Lower lobe of right lung (tissue), 2 donors: ENCODE measurements around the gene PELI2. TPM values are rescaled to one million over a fixed set of nuclear protein-coding genes. Genes with fewer than 3 reads are reported as not detected.
A peak's percentile ranks its signal among the peaks of the same experiment; 100 is the strongest.

ENCODE experiments used
- ATAC-seq, 2 donors: fragments of 200-7000 bp; cut with Tn5 transposase; one replicate each; pipeline ENCODE4 v1.9.1; 2020 to 2022; ENCODE audit warnings: mild to moderate bottlenecking in 2 of 2, moderate library complexity in 2 of 2
- DNase-seq: peaks from one replicate; pipeline ENCODE4 v3.0.0-alpha.2; 2020
- H3K27ac ChIP-seq: fragments of 200-600 bp; one replicate; pipeline ENCODE4 v1.8.0; 2022
- H3K27me3 ChIP-seq: fragments of 200-600 bp; one replicate; pipeline ENCODE4 v1.8.0; 2022; ENCODE audit warnings: low read depth
- H3K36me3 ChIP-seq: fragments of 200-600 bp; one replicate; pipeline ENCODE4 v1.8.0; 2022; ENCODE audit warnings: mild to moderate bottlenecking
- H3K4me1 ChIP-seq: fragments of 200-600 bp; one replicate; pipeline ENCODE4 v1.8.0; 2022
- H3K4me3 ChIP-seq: fragments of 200-600 bp; one replicate; pipeline ENCODE4 v1.8.0; 2022; ENCODE audit warnings: mild to moderate bottlenecking
- H3K9me3 ChIP-seq: fragments of 200-600 bp; one replicate; pipeline ENCODE4 v1.8.0; 2022
- intact Hi-C: fragments of 100-400 bp; cut with DNase I; formaldehyde crosslinking; loops from one replicate; pipeline ENCODE4 v1.11.0; 2022
- long read RNA-seq: library from polyadenylated mRNA; unstranded; transcript quantifications from one replicate; pipeline ENCODE4 v2.0.0, GENCODE V29; 2021
- total RNA-seq: library from RNA; stranded (reverse); fragmentation: NEBNext Ultra II Directional; extraction: Animal tissue kit (Norgen Biotek cat#: 25700); gene quantifications from one replicate; pipeline ENCODE4 v1.2.1, GENCODE V29; 2021
- TF ChIP-seq, protein P1 (sequence below): fragments of 200-600 bp; IDR thresholded peaks from one replicate; pipeline ENCODE4 v1.8.0; 2022; ENCODE audit warnings: antibody characterized with exemption, mild to moderate bottlenecking
- donor health status: DM: no; HTN: yes; CAD: no; lungs with severe emphysema.

Gene PELI2, protein sequence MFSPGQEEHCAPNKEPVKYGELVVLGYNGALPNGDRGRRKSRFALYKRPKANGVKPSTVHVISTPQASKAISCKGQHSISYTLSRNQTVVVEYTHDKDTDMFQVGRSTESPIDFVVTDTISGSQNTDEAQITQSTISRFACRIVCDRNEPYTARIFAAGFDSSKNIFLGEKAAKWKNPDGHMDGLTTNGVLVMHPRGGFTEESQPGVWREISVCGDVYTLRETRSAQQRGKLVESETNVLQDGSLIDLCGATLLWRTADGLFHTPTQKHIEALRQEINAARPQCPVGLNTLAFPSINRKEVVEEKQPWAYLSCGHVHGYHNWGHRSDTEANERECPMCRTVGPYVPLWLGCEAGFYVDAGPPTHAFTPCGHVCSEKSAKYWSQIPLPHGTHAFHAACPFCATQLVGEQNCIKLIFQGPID
- total RNA-seq: 22.2 TPM
- long read RNA-seq, full-length matches to known transcripts: 7 of 14 reads
- long read RNA-seq, partial matches to known transcripts: 5 of 14 reads
- long read RNA-seq, other reads (novel, unspliced or antisense): 2 of 14 reads

GRCh38 chr14:56117765-56118610, at the start of gene PELI2:
Gene PELI2, plus strand, starts transcription at chr14:56118411. Its CDS starts 250 bp downstream, at chr14:56118661.
- peak; percentile 87 to 94 for ATAC-seq
- Histone ChIP-seq H3K4me3 (peak within 1 kb of the TSS; percentile 79), H3K4me1 (peaks cover 16% of the 10 kb centered on the region), H3K9me3 (no peaks in the 10 kb centered on the region), H3K27me3 (no peaks in the 10 kb centered on the region), H3K36me3 (no peaks in the 10 kb centered on the region), H3K27ac (peak within 1 kb of the TSS; percentile 90)
- intact Hi-C loops: no loop called here
- TF ChIP-seq, protein P1, sequence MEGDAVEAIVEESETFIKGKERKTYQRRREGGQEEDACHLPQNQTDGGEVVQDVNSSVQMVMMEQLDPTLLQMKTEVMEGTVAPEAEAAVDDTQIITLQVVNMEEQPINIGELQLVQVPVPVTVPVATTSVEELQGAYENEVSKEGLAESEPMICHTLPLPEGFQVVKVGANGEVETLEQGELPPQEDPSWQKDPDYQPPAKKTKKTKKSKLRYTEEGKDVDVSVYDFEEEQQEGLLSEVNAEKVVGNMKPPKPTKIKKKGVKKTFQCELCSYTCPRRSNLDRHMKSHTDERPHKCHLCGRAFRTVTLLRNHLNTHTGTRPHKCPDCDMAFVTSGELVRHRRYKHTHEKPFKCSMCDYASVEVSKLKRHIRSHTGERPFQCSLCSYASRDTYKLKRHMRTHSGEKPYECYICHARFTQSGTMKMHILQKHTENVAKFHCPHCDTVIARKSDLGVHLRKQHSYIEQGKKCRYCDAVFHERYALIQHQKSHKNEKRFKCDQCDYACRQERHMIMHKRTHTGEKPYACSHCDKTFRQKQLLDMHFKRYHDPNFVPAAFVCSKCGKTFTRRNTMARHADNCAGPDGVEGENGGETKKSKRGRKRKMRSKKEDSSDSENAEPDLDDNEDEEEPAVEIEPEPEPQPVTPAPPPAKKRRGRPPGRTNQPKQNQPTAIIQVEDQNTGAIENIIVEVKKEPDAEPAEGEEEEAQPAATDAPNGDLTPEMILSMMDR: no peak
- DNase-seq: peak; percentile 89

DNA sequence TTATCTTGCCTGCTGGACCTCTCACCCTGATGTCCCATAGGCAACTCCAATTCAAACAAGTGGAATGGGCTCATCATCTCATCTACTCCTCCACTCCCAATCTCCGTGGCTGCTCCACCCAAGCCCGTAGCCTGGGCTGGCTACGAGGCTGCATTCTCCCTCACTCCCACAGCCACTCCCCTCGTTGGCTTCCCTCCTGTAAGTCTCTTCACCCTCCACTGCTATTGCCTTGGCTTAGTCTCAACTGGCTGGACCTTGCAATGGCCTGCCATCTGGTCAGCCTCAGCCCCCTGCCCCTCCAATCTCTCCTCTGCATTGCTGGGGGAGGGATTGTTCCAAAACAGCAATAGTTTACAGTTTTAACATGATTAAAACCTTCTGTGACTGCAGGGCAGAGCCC, 44.4 kb upstream of the PELI2 start:
- TF ChIP-seq, protein P1: no peak
- intact Hi-C loops: no loop called here
- peak; percentile 12 to 74 for ATAC-seq
- no peak overlapping the region for H3K27ac ChIP-seq
- no peaks in the 10 kb centered on the region for H3K27me3 ChIP-seq
- no peak overlapping the region for H3K4me3 ChIP-seq
- H3K4me1 ChIP-seq: no peaks in the 10 kb centered on the region
- no peaks in the 10 kb centered on the region for H3K36me3 ChIP-seq
- no peak for DNase-seq
- H3K9me3 ChIP-seq: no peaks in the 10 kb centered on the region

DNA sequence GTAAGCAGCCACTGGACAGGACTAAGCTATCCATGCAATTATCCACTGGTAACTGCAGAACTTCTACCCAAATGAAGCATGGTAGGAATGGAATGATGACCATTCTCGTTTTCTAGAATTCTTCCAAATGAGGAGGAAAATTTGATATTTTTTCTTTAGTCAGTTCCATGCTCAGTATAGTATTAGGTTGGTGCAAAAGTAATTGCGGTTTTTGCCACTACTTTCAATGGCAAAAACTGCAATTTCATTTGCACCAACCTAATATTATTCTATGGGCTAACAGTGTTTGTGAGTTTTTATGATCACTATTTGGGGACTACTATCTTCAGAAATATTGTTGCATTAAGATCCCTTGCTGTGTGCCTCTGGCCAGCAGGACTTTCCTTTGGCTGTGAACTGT, 42.9 kb upstream of the PELI2 start:
- no peak for ATAC-seq
- intact Hi-C loops: no loop called here

DNA sequence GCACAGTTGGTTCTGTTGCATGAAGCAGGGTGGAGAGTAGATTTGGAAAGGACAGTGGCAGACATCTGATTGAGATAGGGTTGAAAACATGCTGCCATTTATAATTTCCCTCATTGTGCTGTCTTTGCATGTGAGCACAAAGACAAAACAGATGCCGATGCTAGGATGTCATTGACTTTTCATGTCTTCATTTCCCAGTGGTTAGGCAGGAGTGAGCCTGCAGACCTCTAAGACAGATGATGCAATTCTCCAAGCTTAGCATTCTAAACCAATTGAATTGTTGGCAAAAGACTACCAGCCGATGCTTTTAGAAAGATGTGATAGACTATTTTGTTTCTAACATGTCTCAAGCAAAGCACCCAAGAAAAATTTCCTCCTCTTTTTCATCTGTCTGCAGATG, 37.1 kb upstream of the PELI2 start:
- TF ChIP-seq, protein P1: no peak
- H3K36me3 ChIP-seq: no peaks in the 10 kb centered on the region
- ATAC-seq: peak; percentile 26 to 30
- intact Hi-C loops: no loop called here
- H3K27ac ChIP-seq: no peak overlapping the region
- H3K4me3 ChIP-seq: no peak overlapping the region
- H3K4me1 ChIP-seq: peaks cover 5% of the 10 kb centered on the region
- no peaks in the 10 kb centered on the region for H3K27me3 ChIP-seq
- no peak for DNase-seq
- no peaks in the 10 kb centered on the region for H3K9me3 ChIP-seq

More for the DNA sequence above, 42.9 kb upstream of the PELI2 start:
- DNase-seq: no peak
- Histone ChIP-seq H3K4me1 (no peaks in the 10 kb centered on the region), H3K27me3 (no peaks in the 10 kb centered on the region), H3K27ac (no peak overlapping the region), H3K36me3 (no peaks in the 10 kb centered on the region), H3K9me3 (no peaks in the 10 kb centered on the region), H3K4me3 (no peak overlapping the region)
- TF ChIP-seq, protein P1: no peak

DNA sequence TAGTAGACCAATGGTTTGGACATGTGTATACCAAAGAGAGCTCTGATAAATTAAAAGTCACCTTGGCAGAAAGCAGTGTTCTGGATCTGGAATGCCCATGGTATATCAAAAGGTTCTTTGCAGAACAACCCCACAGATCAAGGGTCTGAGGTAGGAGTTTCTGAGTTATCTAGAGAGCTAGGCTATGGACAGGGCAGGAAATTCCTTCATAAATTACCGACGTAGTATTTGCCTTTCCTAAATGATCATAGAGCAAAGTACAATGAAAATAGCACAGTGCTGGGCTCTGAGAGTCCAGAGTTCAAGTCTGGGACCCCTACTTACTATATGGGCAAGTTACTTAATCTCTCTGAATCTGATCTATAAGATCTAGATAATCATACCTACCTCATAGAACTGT, 35.3 kb upstream of the PELI2 start:
- no peak overlapping the region for H3K4me3 ChIP-seq
- no peaks in the 10 kb centered on the region for H3K9me3 ChIP-seq
- DNase-seq: no peak
- H3K27me3 ChIP-seq: no peaks in the 10 kb centered on the region
- intact Hi-C loops: no loop called here
- H3K27ac ChIP-seq: no peak overlapping the region
- no peak for ATAC-seq
- no peaks in the 10 kb centered on the region for H3K36me3 ChIP-seq
- H3K4me1 ChIP-seq: peaks cover 5% of the 10 kb centered on the region
- TF ChIP-seq, protein P1: no peak
